Ishikawa (cell line): ENCODE data around the gene CD300LB.

Experiments
- CEBPB ChIP-seq: IDR thresholded peaks from 2 replicates; pipeline ENCODE4 v1.6.1; 2012
- CREB1 ChIP-seq: IDR thresholded peaks from 2 replicates; pipeline ENCODE4 v1.6.1; 2012; ENCODE audit warnings: low read depth
- EGR1 ChIP-seq: IDR thresholded peaks from 2 replicates; pipeline ENCODE4 v1.6.1; 2012
- EP300 ChIP-seq: IDR thresholded peaks from 2 replicates; pipeline ENCODE4 v1.6.1; 2012; ENCODE audit warnings: borderline replicate concordance
- FOXM1 ChIP-seq: IDR thresholded peaks from 2 replicates; pipeline ENCODE4 v1.6.1; 2012; ENCODE audit warnings: low read depth, borderline replicate concordance
- MAX ChIP-seq: IDR thresholded peaks from 2 replicates; pipeline ENCODE4 v1.6.1; 2012
- NFIC ChIP-seq: IDR thresholded peaks from 2 replicates; pipeline ENCODE4 v1.6.1; 2012
- RAD21 ChIP-seq: IDR thresholded peaks from 2 replicates; pipeline ENCODE4 v1.6.1; 2012; ENCODE audit warnings: low read depth
- REST ChIP-seq: IDR thresholded peaks from 2 replicates; pipeline ENCODE4 v1.6.1; 2012; ENCODE audit warnings: low read depth, mild to moderate bottlenecking
- TAF1 ChIP-seq: IDR thresholded peaks from 2 replicates; pipeline ENCODE4 v1.6.1; 2012; ENCODE audit warnings: low read depth, mild to moderate bottlenecking
- TCF12 ChIP-seq: IDR thresholded peaks from 2 replicates; pipeline ENCODE4 v1.6.1; 2012; ENCODE audit warnings: low read depth
- TEAD4 ChIP-seq: IDR thresholded peaks from 2 replicates; pipeline ENCODE4 v1.6.1; 2012
- USF1 ChIP-seq: IDR thresholded peaks from 2 replicates; pipeline ENCODE4 v1.6.1; 2012
- YY1 ChIP-seq: IDR thresholded peaks from 2 replicates; pipeline ENCODE4 v1.6.1; 2012; ENCODE audit warnings: low read depth
- ZBTB7A ChIP-seq: IDR thresholded peaks from 2 replicates; pipeline ENCODE4 v1.6.1; 2012; ENCODE audit warnings: low read depth

CD300LB gene

GRCh38 chr17:74502861-74503260 is 28.4 kb downstream of the CD300LB start:
- TF ChIP-seq USF1 (no peak), REST (no peak), EP300 (no peak), MAX (no peak), EGR1 (no peak), TEAD4 (no peak), ZBTB7A (no peak), NFIC (no peak), YY1 (no peak), FOXM1 (no peak), CEBPB (no peak)

- TF ChIP-seq EGR1 (no peak), TCF12 (no peak), CEBPB (no peak), ZBTB7A (no peak), NFIC (no peak), REST (no peak), TAF1 (no peak), CREB1 (no peak), MAX (no peak), RAD21 (no peak), EP300 (no peak), YY1 (no peak), FOXM1 (no peak), TEAD4 (no peak), USF1 (no peak)
Observed at GRCh38 chr17:74499992-74500391, 31.3 kb downstream of the CD300LB start.

GRCh38 chr17:74497471-74497870 is 33.8 kb downstream of the CD300LB start:
- no peak for TF ChIP-seq USF1
- no peak for TF ChIP-seq TAF1
- no peak for TF ChIP-seq EGR1
- no peak for TF ChIP-seq NFIC
- TF ChIP-seq CEBPB, result no peak
- TF ChIP-seq TCF12, result no peak
- no peak for TF ChIP-seq EP300
- TF ChIP-seq YY1, result no peak
- TF ChIP-seq CREB1, result no peak
- TF ChIP-seq RAD21, result no peak
- no peak for TF ChIP-seq REST
- no peak for TF ChIP-seq MAX
- TF ChIP-seq ZBTB7A, result no peak

- peak; percentile 88 for TF ChIP-seq RAD21
- no peak for TF ChIP-seq FOXM1
Observed at GRCh38 chr17:74493331-74493833, 37.9 kb downstream of the CD300LB start.
